Coronary artery (tissue), 2 donors: ENCODE results near the gene RERE.
"Not testable (repeated sequence)": the region's sequence is repeated elsewhere in the genome, so short reads cannot be mapped to it uniquely, and the experiment has no call there.

Experiments used
- DNase-seq: peaks from one replicate; pipeline ENCODE4 v3.0.0-alpha.2; 2017; ENCODE audit warnings: low spot score
- H3K27ac ChIP-seq, 2 donors: fragments of 200-600 bp; sonication (generic); one replicate each; pipeline ENCODE4 v1.5.1; 2016 to 2019
- H3K4me3 ChIP-seq: fragments of 200-600 bp; sonication (generic); 2 replicates; pipeline ENCODE4 v1.5.1; 2016; ENCODE audit warnings: mild to moderate bottlenecking, moderate library complexity
- TF ChIP-seq, protein P1 (sequence below): fragments of 200-600 bp; sonication (generic); IDR thresholded peaks from one replicate; pipeline ENCODE4 v1.5.1; 2019; ENCODE audit warnings: antibody characterized with exemption

Gene RERE

DNA sequence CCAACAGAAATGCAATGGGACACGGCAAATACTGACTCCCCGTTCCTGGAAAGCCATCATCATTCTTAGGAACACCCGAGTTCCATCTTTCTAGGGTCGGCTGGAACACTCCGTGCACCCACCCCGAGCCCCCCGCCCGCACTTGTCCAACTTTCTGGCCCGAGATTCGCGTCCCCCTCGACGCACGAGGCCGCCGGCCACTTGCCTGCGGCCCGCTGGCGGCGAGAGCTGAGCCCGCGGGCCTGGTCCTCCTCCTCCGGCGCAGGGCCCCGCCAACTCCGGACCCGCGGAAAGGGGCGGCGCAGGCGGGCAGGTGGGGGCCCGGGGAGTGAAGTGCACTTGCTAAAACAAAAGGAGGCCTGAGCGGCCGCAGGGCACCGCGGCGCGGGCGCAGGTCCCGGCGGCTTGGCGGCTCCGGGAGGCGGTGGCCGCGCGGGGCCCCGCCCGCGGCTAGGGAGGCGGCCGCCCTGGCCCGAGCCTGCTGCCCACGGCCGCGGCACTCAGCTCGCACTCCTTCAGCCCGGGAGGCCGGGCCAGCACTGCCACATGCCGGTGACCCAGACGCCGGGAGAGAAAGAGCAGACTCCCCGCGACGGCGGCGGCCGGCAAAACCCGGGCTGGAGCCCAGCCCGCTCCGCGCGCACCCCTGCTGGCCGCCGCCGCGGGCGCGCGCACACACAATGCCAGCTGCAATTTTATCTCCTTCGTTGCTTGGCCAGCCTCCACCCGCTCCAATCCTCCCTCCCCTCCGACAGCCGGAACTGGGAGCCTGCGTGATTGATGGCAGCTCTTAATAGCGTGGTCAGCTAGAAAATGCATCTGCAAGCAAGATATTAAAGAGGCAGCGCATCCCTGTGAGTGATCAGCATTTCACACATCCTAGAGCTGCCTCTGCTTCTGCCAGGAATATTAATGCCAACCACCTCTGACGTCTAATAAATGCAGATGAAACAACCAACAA lies 114.3 kb downstream of the RERE start:
- H3K27ac ChIP-seq = peak overlapping the region; percentile 79 to 89
- peak overlapping the region; percentile 90 for H3K4me3 ChIP-seq
- DNase-seq = peak; percentile 93
- TF ChIP-seq, protein P1, sequence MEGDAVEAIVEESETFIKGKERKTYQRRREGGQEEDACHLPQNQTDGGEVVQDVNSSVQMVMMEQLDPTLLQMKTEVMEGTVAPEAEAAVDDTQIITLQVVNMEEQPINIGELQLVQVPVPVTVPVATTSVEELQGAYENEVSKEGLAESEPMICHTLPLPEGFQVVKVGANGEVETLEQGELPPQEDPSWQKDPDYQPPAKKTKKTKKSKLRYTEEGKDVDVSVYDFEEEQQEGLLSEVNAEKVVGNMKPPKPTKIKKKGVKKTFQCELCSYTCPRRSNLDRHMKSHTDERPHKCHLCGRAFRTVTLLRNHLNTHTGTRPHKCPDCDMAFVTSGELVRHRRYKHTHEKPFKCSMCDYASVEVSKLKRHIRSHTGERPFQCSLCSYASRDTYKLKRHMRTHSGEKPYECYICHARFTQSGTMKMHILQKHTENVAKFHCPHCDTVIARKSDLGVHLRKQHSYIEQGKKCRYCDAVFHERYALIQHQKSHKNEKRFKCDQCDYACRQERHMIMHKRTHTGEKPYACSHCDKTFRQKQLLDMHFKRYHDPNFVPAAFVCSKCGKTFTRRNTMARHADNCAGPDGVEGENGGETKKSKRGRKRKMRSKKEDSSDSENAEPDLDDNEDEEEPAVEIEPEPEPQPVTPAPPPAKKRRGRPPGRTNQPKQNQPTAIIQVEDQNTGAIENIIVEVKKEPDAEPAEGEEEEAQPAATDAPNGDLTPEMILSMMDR = no peak

DNA sequence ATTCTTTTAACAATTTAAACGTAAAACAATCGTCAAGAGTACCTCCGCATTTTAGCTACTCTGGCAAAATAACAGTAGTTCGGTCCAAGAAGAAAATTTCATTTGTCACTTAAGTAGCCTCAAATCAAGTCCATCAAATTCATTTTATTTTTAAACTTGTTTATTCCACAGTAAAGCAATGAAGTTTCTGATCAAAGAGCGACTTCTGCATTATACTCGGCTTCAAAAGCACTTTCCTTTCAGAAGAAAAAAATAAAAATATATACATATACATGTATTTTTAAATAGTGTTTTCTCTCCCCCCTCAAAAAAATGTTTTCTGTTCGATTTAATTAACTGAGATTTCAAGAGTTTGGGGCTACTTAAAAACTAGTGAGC lies 115.0 kb downstream of the RERE start:
- no peak for DNase-seq
- peak overlapping the region; percentile 79 to 89 for H3K27ac ChIP-seq
- peak overlapping the region; percentile 90 for H3K4me3 ChIP-seq
- TF ChIP-seq, protein P1 = no peak

- peak overlapping the region; percentile 90 for H3K4me3 ChIP-seq
- no peak for DNase-seq
- H3K27ac ChIP-seq = peak overlapping the region; percentile 67 to 79
- TF ChIP-seq, protein P1 = no peak
Measured at GRCh38 chr1:8701794-8702471, 115.5 kb downstream of the RERE start.

DNA sequence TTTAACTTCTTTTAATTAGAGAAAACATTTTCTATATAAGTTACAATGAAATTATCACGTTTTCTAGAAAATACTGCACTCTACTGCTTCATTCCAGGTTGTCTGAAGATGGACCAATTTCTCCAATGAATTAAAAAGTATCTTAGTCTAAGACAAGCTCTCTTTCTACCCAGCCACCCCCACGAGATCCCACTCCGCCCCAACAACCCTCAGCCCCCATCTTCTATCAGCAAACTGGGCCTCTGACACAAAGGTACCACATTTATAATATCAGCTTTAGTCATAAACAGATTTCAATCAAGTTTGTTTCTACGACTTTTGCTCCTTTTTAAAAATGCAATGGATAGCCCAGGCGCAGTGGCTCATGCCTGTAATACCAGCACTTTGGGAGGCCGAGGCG lies 117.8 kb downstream of the RERE start:
- Histone ChIP-seq H3K4me3 (no peak overlapping the region), H3K27ac (no peak overlapping the region)
- DNase-seq = no peak
- TF ChIP-seq, protein P1 = no peak

GRCh38 chr1:8698937-8699447 lies 118.4 kb downstream of the RERE start:
- TF ChIP-seq, protein P1 = no peak
- Histone ChIP-seq H3K27ac (no peak overlapping the region), H3K4me3 (no peak overlapping the region)
- DNase-seq = no peak

GRCh38 chr1:8698012-8698630 lies 119.3 kb downstream of the RERE start:
- Histone ChIP-seq H3K27ac (no peak overlapping the region), H3K4me3 (no peak overlapping the region)
- DNase-seq = no peak
- TF ChIP-seq, protein P1 = no peak

GRCh38 chr1:8695442-8695841 lies 122.0 kb downstream of the RERE start:
- H3K4me3 ChIP-seq = not testable (repeated sequence)

More at GRCh38 chr1:8695442-8695841, 122.0 kb downstream of the RERE start:
- not testable (repeated sequence) for DNase-seq, H3K27ac ChIP-seq
